NT2/D1 (cell line): Measurements from ENCODE around the gene BEGAIN.

Experiments used
- DNase-seq: peaks from one replicate; pipeline ENCODE4 v3.0.0-alpha.2; 2011; ENCODE audit warnings: low read depth, low spot score
- H3K27me3 ChIP-seq: 2 replicates; pipeline ENCODE4 v1.6.0; 2011; ENCODE audit warnings: mild to moderate bottlenecking; ENCODE audit not compliant: insufficient read length, insufficient read depth
- H3K36me3 ChIP-seq: 2 replicates; pipeline ENCODE4 v1.6.1; 2011; ENCODE audit warnings: mild to moderate bottlenecking, low read length, mixed read lengths; ENCODE audit not compliant: insufficient read depth, insufficient read length
- H3K4me1 ChIP-seq: 2 replicates; pipeline ENCODE4 v1.5.1; 2011; ENCODE audit not compliant: insufficient read depth, insufficient read length
- H3K4me3 ChIP-seq: 2 replicates; pipeline ENCODE4 v1.5.1; 2011; ENCODE audit warnings: low read depth; ENCODE audit not compliant: insufficient read length
- H3K9ac ChIP-seq: 2 replicates; pipeline ENCODE4 v1.6.0; 2011; ENCODE audit warnings: low read depth; ENCODE audit not compliant: insufficient read length
- H3K9me3 ChIP-seq: 2 replicates; pipeline ENCODE4 v1.5.1; 2011; ENCODE audit warnings: mild to moderate bottlenecking, low read length; ENCODE audit not compliant: insufficient read depth
- SUZ12 ChIP-seq: IDR thresholded peaks from 2 replicates; pipeline ENCODE4 v1.6.1; 2011; ENCODE audit not compliant: insufficient read length, insufficient read depth; ENCODE audit errors: extremely low read depth
- YY1 ChIP-seq: IDR thresholded peaks from 2 replicates; pipeline ENCODE4 v1.6.1; 2011; ENCODE audit not compliant: insufficient read length, insufficient read depth
- ZNF274 ChIP-seq: IDR thresholded peaks from 2 replicates; pipeline ENCODE4 v1.6.1; 2011; ENCODE audit warnings: mild to moderate bottlenecking, low read depth, low read length

BEGAIN gene

DNA sequence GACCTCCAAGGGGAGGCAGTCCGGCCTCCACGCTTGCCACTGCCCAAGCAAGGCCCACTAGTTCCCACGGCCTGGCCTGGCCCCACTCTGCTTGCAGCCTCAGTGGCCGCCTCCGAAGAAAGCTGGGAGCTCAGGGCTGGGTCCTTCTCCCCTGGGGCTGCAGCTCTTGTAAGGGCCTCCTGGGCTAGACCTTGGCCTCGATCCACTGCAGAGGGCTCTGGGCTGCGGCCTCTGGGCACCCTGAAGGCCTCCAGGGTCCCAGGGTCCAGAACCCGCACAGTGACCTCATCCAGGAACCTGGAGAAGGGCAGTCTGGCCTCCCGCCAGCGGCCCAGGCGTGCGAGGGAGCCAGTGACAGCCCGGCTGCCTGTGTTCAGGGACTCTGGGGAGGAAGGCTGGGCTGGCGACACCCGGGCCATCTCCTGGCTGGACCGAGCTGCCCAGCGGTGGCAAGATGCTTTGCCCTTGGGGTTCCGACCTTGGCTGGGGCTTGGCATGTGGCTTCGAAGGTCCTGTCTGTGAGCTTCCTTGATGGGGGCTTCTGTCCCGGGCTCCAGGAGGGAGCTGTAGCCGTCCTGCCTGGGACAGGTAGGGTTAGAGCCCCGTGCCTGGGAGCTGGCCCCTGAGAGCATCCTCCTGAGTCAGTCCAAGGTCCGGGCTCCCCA is 9.8 kb downstream of the BEGAIN start:
- no peak overlapping the region for H3K9ac ChIP-seq
- no peaks in the 10 kb centered on the region for H3K9me3 ChIP-seq
- H3K4me3 ChIP-seq = no peak overlapping the region
- TF ChIP-seq YY1 = no peak
- TF ChIP-seq ZNF274 = no peak
- TF ChIP-seq SUZ12 = no peak
- H3K27me3 ChIP-seq = no peaks in the 10 kb centered on the region
- DNase-seq = no peak
- H3K4me1 ChIP-seq = no peaks in the 10 kb centered on the region
- no peaks in the 10 kb centered on the region for H3K36me3 ChIP-seq

- no peaks in the 10 kb centered on the region for H3K36me3 ChIP-seq
- no peaks in the 10 kb centered on the region for H3K4me1 ChIP-seq
- TF ChIP-seq ZNF274 (no peak), YY1 (no peak), SUZ12 (no peak)
- DNase-seq = no peak
- no peak overlapping the region for H3K4me3 ChIP-seq
- no peak overlapping the region for H3K9ac ChIP-seq
- H3K9me3 ChIP-seq = no peaks in the 10 kb centered on the region
- no peaks in the 10 kb centered on the region for H3K27me3 ChIP-seq
These were observed 10.8 kb downstream of the BEGAIN start for GRCh38 chr14:100576091-100577085.

- no peak overlapping the region for H3K9ac ChIP-seq
- H3K4me1 ChIP-seq = no peaks in the 10 kb centered on the region
- TF ChIP-seq ZNF274 = no peak
- TF ChIP-seq SUZ12 = no peak
- no peak for TF ChIP-seq YY1
- H3K9me3 ChIP-seq = no peaks in the 10 kb centered on the region
- no peak overlapping the region for H3K4me3 ChIP-seq
- H3K36me3 ChIP-seq = no peaks in the 10 kb centered on the region
- no peaks in the 10 kb centered on the region for H3K27me3 ChIP-seq
- DNase-seq = no peak
These were observed 11.8 kb downstream of the BEGAIN start for GRCh38 chr14:100575266-100575995.

DNA sequence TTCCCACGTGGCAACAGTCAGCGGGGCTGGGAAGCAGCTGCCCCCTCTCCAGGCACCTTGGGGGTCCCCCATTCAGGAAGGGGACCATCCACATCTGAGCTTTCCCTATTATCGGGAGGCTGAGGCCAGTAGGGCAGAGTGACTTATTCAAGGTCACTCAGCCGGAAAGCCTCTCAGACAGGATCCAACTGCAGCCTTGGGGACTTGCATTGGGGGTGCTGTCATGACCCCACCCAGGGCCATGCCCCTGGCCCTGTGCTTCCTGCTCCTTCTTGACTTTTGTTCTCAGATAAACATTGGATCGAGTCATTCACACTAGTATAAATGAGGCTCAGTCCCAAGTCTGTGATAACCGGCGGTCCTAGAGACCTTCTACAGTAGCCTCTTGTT is 12.6 kb downstream of the BEGAIN start:
- H3K9ac ChIP-seq = no peak overlapping the region
- peaks cover under 1% of the 10 kb centered on the region for H3K4me1 ChIP-seq
- no peak for TF ChIP-seq YY1
- no peak for TF ChIP-seq ZNF274
- no peak for TF ChIP-seq SUZ12
- H3K4me3 ChIP-seq = no peak overlapping the region
- H3K9me3 ChIP-seq = no peaks in the 10 kb centered on the region
- H3K36me3 ChIP-seq = no peaks in the 10 kb centered on the region
- no peak for DNase-seq
- H3K27me3 ChIP-seq = peaks cover 3% of the 10 kb centered on the region

GRCh38 chr14:100573757-100574641 is 13.2 kb downstream of the BEGAIN start:
- TF ChIP-seq SUZ12 = no peak
- TF ChIP-seq YY1 = no peak
- no peak for TF ChIP-seq ZNF274
- Histone ChIP-seq H3K36me3 (no peaks in the 10 kb centered on the region), H3K4me3 (peak overlapping the region; percentile 26), H3K27me3 (peaks cover 10% of the 10 kb centered on the region), H3K4me1 (peaks cover 5% of the 10 kb centered on the region), H3K9me3 (no peaks in the 10 kb centered on the region), H3K9ac (peak overlapping the region; percentile 50)
- no peak for DNase-seq

DNA sequence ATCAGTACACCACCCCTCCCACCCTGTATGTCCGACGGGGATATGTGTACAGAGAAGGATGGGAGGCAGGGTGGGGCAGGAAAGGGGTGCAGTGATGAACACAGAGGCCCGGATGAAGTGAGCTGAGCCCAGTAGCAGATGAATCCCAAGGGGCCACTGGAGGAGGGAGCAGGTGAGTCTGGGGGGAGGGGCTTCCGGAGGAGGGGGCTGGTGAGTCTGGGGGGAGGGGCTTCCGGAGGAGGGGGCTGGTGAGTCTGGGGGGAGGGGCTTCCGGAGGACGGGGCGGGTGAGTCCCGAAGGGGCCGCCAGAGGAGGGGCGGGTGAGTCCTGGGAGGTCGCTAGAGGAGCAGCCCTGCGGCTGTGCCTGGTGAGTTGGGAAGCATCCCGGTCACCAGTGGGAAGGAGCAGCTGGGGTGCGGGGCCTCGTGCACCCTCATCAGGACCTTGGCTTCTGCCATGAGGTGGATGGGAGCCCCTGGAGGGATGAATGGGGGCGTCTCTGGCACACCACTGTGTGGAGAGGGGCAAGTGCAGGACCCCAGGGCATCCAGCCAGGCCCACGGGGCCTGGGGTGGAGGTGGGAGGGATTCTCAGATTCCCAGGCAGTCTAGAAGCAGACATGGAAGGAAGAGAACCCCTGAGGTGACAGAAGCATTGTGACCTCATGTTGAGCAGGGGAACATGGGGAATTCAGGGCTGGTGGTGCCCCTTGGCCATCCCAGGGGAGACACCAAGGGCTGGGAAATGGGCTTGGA is 14.0 kb downstream of the BEGAIN start:
- Histone ChIP-seq H3K27me3 (peaks cover 18% of the 10 kb centered on the region), H3K36me3 (no peaks in the 10 kb centered on the region), H3K9me3 (no peaks in the 10 kb centered on the region), H3K4me3 (peak overlapping the region; percentile 26), H3K4me1 (peaks cover 5% of the 10 kb centered on the region), H3K9ac (peak overlapping the region; percentile 61)
- TF ChIP-seq YY1 = no peak
- TF ChIP-seq SUZ12 = no peak
- TF ChIP-seq ZNF274 = no peak
- DNase-seq = no peak
